ENCODE results near the gene TRIM63. TPM values are rescaled to one million over a fixed set of nuclear protein-coding genes. Genes with fewer than 3 reads are reported as not detected.
"Not testable (repeated sequence)": the region's sequence is repeated elsewhere in the genome, so short reads cannot be mapped to it uniquely, and the experiment has no call there.

TRIM63 gene
- polyA plus RNA-seq, 3 donors from 2014 or later, result 0.14 TPM; not detected in 2

DNA sequence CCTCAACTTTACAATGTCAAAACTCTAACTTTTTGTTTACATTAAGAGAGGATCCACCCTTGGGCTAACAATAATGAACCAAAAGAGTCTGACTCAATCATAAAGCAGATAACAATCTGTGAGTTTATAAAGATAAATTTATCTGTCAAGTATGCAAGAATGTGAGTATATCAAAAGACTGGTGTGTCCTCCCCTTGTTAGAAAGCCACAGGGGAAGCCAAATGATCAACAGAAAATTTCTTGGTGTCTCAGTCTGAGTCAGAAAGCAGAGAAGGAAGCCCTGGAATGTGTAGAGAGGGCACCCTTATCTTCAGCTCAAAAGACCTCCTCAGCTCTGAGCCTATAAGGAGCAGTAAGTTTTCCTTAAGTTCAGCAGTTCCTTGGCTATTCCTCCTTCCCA lies 30.3 kb upstream of the TRIM63 start:
- H3K27ac Mint-ChIP-seq, result no peak overlapping the region
- no peak overlapping the region for H3K4me3 Mint-ChIP-seq
- H3K9me3 Mint-ChIP-seq, result no peaks in the 10 kb centered on the region
- H3K4me1 Mint-ChIP-seq, result no peaks in the 10 kb centered on the region
- H3K27me3 Mint-ChIP-seq (ENCODE audit: low read depth in 3 of 3), result peaks cover 2 to 11% (median 5%) of the 10 kb centered on the region in 3 donors
- no peaks in the 10 kb centered on the region for H3K36me3 Mint-ChIP-seq
- DNase-seq, result no peak

DNA sequence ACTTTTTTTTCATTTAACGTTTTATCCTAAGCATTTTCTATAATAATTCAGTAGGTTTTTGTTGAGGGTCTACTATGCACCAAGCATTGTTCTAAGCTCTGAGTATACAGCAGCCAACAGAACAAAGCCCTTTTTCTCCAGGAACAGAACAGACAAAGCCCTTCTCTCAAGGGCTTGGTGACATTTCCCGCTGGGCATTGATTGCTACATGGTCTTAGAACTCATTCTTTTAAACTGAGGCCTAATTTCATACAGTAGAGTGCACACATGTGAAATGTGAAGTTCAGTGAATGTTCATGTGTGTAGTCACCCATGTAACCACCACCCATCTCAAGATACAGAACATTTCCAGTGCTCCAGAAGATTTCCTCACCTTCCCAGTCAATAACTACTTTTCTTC lies 29.0 kb upstream of the TRIM63 start:
- H3K27ac Mint-ChIP-seq, result no peak overlapping the region
- H3K27me3 Mint-ChIP-seq (ENCODE audit: low read depth in 3 of 3), result peaks cover 2 to 10% (median 5%) of the 10 kb centered on the region in 3 donors
- no peaks in the 10 kb centered on the region for H3K9me3 Mint-ChIP-seq
- DNase-seq, result no peak
- H3K4me1 Mint-ChIP-seq, result no peaks in the 10 kb centered on the region
- H3K36me3 Mint-ChIP-seq, result no peaks in the 10 kb centered on the region
- H3K4me3 Mint-ChIP-seq, result no peak overlapping the region

DNA sequence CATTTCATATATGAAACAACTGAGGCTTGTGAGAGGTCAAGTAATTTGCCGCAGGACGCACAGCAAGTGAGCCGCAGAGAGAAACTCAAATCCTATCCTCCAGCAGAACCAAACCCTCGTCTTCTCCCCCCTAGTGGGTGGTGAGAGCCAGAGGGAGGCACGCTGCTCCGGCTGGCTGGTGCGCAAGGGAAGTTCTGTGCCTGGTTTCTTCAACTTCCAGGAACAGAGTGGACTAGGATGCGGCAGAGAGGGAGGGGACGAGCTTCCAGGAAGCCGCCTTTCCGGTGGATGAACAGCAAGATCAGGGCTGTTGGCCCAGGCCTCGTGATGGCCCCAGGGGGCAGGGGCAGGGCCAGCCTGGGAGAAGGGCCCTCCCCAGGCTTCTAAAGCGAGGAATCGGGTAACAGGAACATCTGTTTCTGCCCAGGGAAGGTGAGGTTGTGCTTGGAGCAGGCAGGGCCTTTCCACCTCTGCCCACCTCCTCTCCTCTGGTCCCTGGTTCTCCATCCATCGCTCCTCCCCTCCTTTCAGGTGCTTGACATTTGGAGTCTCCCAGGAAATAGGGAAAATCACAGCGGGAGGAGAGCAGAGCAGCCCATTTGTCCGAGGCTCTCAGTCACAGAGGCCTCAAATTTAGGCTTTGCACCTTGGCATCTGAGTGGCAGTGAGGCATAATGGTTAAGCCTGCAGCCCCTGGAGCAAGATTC lies 27.4 kb upstream of the TRIM63 start:
- no peak overlapping the region for H3K4me3 Mint-ChIP-seq
- H3K9me3 Mint-ChIP-seq, result no peaks in the 10 kb centered on the region
- no peak for DNase-seq
- H3K27ac Mint-ChIP-seq, result no peak overlapping the region
- no peaks in the 10 kb centered on the region for H3K4me1 Mint-ChIP-seq
- peaks cover 2 to 15% (median 7%) of the 10 kb centered on the region in 3 donors for H3K27me3 Mint-ChIP-seq (ENCODE audit: low read depth in 3 of 3)
- no peaks in the 10 kb centered on the region for H3K36me3 Mint-ChIP-seq

DNA sequence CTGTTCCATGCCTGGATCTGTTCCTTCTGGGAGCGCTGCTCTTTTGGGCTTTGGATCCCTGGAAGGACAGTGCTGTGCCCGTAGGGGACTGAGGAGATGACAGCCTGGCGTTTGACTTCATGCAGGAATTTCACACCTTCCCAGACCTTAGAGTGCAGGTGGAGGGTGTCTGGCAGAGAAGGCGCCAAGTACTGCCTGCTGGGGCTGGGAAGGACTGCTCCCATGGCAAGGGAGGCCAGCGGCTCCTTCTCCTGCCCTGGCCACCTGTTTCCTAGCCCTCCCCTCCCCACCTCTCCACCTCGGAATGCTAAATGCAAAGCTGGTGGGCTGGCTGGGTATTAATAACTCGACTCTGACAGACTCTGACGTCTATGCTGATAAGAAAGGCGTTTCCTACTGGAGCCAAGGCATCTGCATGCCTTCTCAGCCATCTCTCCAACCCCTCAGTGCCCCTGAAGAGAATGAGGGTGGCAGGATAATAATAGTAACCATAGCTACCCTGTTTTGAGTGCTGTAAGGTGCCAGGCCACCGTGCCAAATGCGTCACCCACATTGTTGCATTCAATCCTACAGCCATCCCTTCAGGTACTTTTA lies 26.7 kb upstream of the TRIM63 start:
- Mint-ChIP-seq H3K36me3 (no peaks in the 10 kb centered on the region), H3K27ac (no peak overlapping the region), H3K27me3 (ENCODE audit: low read depth in 3 of 3) (peaks cover under 1 to 18% (median 7%) of the 10 kb centered on the region in 3 donors), H3K4me1 (no peaks in the 10 kb centered on the region), H3K4me3 (no peak overlapping the region), H3K9me3 (no peaks in the 10 kb centered on the region)
- no peak for DNase-seq

DNA sequence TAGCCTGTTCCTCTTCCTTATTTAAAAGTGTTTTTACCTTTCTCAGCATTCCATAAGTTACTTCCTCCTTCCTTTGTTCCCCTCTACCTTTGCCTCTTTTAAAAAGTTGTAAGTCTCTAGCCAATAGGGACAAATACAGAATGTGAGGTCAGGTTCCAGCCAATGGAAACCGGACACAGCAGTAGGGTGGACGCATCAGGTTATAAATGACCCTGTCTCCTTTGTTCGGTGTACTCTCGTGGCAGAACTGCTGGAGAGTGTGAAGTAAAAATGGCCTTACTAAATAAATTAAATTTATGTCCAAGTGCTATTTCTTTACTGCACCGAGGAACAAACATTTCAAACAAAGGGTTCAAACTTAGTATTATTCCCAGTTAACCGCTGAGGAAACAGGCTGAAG lies 26.1 kb upstream of the TRIM63 start:
- not testable (repeated sequence) for H3K4me1 Mint-ChIP-seq, H3K9me3 Mint-ChIP-seq, DNase-seq, H3K4me3 Mint-ChIP-seq, H3K36me3 Mint-ChIP-seq, H3K27ac Mint-ChIP-seq
- peaks cover 0 to 18% (median 7%) of the 10 kb centered on the region in 3 donors for H3K27me3 Mint-ChIP-seq (ENCODE audit: low read depth in 3 of 3)

DNA sequence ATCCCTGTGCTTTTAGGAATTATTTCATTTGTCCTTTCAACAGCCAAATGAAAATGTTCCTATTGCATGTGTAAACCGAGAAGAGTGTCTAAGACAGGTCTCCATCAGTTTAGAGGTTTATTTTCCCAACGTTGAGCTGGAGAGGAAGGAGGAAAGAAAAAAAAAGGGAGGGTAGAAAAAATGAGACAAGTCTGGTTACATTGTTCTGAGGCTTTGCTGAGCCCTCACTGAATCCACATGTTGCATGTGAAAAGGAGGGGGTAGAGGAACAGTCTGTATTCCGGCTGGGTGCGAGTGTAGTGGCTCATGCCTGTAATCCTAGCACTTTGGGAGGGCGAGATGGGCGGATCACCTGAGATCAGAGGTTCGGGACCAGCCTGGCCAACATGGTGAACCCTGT lies 25.0 kb upstream of the TRIM63 start:
- no peak overlapping the region for H3K4me3 Mint-ChIP-seq
- H3K27ac Mint-ChIP-seq, result no peak overlapping the region
- DNase-seq, result no peak
- H3K9me3 Mint-ChIP-seq, result no peaks in the 10 kb centered on the region
- no peaks in the 10 kb centered on the region for H3K4me1 Mint-ChIP-seq
- no peaks in the 10 kb centered on the region for H3K36me3 Mint-ChIP-seq
- peaks cover 4 to 18% (median 7%) of the 10 kb centered on the region in 3 donors for H3K27me3 Mint-ChIP-seq (ENCODE audit: low read depth in 3 of 3)

DNA sequence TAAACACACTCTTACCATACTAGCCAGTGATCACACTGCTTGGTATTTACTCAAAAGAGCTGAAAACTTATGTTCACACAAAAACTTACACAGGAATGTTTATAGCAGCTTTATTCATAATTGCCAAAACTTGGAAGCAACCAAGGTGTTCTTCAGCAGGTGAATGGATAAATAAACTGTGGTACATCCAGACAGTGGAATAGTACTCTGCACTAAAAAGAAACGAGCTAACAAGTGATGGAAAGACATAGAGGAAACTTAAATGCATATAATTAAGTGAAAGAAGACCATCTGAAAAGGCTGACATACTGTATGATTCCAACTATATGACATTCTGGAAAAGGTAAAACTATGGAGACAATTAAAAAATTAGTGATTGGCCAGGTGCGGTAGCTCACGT lies 23.5 kb upstream of the TRIM63 start:
- Mint-ChIP-seq H3K9me3 (no peaks in the 10 kb centered on the region), H3K27me3 (ENCODE audit: low read depth in 3 of 3) (peaks cover 4 to 18% (median 7%) of the 10 kb centered on the region in 3 donors), H3K27ac (no peak overlapping the region), H3K4me3 (no peak overlapping the region), H3K36me3 (no peaks in the 10 kb centered on the region), H3K4me1 (no peaks in the 10 kb centered on the region)
- DNase-seq, result no peak

DNA sequence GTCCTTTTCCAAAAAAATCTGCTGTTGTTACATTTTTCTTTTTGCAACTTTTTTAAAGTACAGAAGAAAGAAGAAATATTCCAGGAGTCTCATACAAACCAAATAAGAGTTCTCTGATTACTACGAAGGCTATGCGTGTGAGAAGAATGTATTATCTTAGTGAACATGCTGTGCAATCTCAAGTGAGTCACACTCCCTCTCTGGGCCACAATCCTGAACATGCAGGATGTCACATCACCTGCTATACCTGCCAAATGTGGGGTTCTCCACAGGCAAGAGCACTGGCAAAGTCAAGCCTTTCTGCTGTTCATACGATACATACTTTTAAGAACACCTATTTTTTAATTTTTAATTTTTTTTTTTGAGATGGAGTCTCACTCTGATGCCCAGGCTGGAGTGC lies 21.7 kb upstream of the TRIM63 start:
- H3K27me3 Mint-ChIP-seq (ENCODE audit: low read depth in 3 of 3), result peaks cover 7 to 22% (median 7%) of the 10 kb centered on the region in 3 donors
- H3K36me3 Mint-ChIP-seq, result no peaks in the 10 kb centered on the region
- no peak overlapping the region for H3K4me3 Mint-ChIP-seq
- DNase-seq, result no peak
- H3K27ac Mint-ChIP-seq, result no peak overlapping the region
- no peaks in the 10 kb centered on the region for H3K4me1 Mint-ChIP-seq
- no peaks in the 10 kb centered on the region for H3K9me3 Mint-ChIP-seq

DNA sequence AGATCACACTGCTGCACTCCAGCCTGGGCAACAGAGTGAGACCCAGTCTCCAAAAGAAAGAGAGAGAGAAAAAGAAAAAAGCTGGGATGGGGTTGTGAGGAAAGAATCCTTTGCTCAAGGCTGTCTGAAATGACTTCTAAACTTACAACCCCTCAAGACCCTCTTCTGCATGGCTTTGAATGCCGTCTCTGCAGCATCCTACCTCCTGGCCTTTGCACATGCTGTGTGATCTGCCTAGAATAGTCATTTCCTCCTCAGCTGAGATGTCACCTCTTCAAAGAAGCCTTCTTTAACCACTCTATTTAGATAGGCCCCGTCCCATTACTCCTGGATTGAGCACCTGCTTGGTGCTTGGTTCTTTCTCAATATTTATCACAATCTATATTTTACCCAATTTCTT lies 17.4 kb upstream of the TRIM63 start:
- Mint-ChIP-seq H3K36me3 (no peaks in the 10 kb centered on the region), H3K27ac (no peak overlapping the region), H3K9me3 (no peaks in the 10 kb centered on the region)

DNA sequence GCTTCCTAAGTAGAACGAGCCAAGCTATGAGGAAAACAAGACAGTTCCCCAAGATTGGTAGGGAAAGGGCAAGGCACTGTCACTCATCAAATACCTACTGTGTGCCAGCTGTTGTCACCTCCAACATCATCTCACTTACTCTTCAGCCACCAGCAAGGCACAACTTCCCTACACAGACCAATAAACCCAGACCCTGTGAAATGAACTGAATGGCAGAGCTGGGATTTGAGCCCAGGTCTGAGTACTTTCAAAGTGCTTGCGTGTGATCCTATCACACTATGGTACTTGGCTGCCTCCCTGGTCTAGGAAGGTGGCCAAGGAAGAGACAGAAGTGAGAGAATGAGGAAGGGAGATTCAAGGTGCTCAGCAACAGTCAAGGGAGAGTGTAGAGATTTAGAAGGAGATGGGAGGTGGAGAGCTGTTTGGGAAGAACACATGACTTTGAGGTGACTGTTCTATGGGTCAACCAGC lies 16.7 kb upstream of the TRIM63 start:
- Mint-ChIP-seq H3K4me3 (no peak overlapping the region), H3K27ac (no peak overlapping the region), H3K27me3 (ENCODE audit: low read depth in 3 of 3) (peaks cover 7 to 8% (median 7%) of the 10 kb centered on the region in 3 donors), H3K36me3 (no peaks in the 10 kb centered on the region), H3K9me3 (no peaks in the 10 kb centered on the region), H3K4me1 (no peaks in the 10 kb centered on the region)
- no peak for DNase-seq

More for the DNA sequence above, 17.4 kb upstream of the TRIM63 start:
- H3K27me3 Mint-ChIP-seq (ENCODE audit: low read depth in 3 of 3), result peaks cover 7 to 10% (median 8%) of the 10 kb centered on the region in 3 donors
- no peaks in the 10 kb centered on the region for H3K4me1 Mint-ChIP-seq
- DNase-seq, result no peak
- H3K4me3 Mint-ChIP-seq, result no peak overlapping the region

DNA sequence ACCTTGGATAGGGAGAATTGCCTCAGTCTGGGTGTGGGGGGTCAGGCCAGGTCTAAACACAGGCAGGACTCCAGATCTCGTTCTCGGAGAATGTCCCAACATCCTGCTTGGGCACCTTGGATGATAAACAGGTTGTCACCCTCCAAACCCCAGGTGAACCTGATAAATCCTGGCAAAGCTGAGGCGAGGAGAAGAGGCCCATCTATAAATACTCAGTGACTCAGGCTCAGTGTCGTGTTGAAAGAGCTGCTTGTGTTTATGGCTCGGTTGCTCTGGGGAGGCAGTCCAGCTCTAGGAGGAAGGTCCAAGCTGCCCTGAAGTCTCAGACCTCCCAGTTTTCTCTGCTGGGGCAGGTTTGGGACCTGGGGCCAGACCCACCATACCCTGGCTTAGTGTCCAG lies 15.8 kb upstream of the TRIM63 start:
- no peaks in the 10 kb centered on the region for H3K36me3 Mint-ChIP-seq
- H3K4me3 Mint-ChIP-seq, result no peak overlapping the region
- no peaks in the 10 kb centered on the region for H3K4me1 Mint-ChIP-seq
- peaks cover 7 to 11% (median 9%) of the 10 kb centered on the region in 3 donors for H3K27me3 Mint-ChIP-seq (ENCODE audit: low read depth in 3 of 3)
- H3K9me3 Mint-ChIP-seq, result no peaks in the 10 kb centered on the region
- no peak overlapping the region for H3K27ac Mint-ChIP-seq
- DNase-seq, result no peak

DNA sequence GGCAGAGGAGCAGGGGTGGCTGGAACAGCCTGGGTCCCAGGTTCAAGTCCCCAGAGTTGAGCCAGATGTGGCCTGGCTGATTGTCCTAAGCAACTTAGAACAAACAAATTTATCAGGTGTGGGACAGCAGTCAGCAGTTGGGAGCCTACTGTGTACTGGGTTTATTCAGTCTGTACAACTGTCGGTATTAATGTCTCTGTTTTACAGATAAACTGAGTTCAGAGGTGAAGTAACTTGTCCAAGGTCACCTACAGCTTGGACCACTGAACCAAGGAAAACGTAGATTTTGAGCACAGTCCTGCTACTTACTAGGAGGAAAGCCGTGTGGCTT lies 14.6 kb upstream of the TRIM63 start:
- H3K36me3 Mint-ChIP-seq, result no peaks in the 10 kb centered on the region
- DNase-seq, result no peak

DNA sequence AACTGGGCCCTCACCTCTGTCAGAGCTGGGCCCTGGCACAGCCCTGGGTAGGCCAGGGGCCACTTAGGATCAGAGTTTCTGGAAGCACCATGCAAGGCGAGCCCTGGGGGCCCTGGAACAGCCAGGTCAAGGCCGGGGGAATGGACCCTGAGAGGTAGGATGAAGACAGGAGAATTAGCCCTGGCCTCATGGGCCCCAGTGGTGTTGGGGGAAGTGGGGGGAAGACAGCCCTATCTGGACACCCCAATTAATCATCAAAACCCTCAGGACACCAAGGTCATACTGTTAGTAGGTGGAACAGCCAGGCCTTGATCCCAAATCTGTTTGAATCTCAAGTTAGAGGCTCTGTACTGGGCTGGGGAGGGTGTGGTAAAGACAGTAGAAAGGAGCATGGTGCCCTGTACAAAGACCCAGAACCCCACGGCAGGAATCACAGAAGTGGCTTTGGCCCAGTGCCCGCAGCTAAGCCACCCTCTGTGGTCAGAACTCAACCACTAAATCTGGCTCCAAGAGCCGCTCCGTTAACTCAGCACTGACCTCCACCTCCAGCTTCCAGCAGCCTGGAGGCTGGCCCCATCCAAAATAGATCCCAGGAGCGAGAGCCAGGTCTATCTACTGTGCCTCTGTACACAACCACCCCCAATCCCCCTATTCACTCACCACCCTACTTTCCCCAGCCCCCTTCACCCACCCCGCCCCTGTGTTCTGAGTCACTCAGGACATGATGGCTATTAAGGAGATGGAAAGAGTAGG lies 14.0 kb upstream of the TRIM63 start:
- H3K36me3 Mint-ChIP-seq, result no peaks in the 10 kb centered on the region
- H3K27ac Mint-ChIP-seq, result no peak overlapping the region
- H3K4me3 Mint-ChIP-seq, result no peak overlapping the region
- H3K9me3 Mint-ChIP-seq, result no peaks in the 10 kb centered on the region
- H3K4me1 Mint-ChIP-seq, result no peaks in the 10 kb centered on the region
- DNase-seq, result no peak
- peaks cover 4 to 21% (median 9%) of the 10 kb centered on the region in 3 donors for H3K27me3 Mint-ChIP-seq (ENCODE audit: low read depth in 3 of 3)

More for the DNA sequence above, 14.6 kb upstream of the TRIM63 start:
- Mint-ChIP-seq H3K27ac (no peak overlapping the region), H3K4me3 (no peak overlapping the region), H3K27me3 (ENCODE audit: low read depth in 3 of 3) (peaks cover 3 to 19% (median 9%) of the 10 kb centered on the region in 3 donors), H3K4me1 (no peaks in the 10 kb centered on the region), H3K9me3 (no peaks in the 10 kb centered on the region)
